ENCODE measurements around the gene DLAT. TPM values are rescaled to one million over a fixed set of nuclear protein-coding genes. Genes with fewer than 3 reads are reported as not detected.

The DLAT gene
- polyA plus RNA-seq (2012; ENCODE audit: low read depth, missing spikeins), result 20.2 TPM

DNA sequence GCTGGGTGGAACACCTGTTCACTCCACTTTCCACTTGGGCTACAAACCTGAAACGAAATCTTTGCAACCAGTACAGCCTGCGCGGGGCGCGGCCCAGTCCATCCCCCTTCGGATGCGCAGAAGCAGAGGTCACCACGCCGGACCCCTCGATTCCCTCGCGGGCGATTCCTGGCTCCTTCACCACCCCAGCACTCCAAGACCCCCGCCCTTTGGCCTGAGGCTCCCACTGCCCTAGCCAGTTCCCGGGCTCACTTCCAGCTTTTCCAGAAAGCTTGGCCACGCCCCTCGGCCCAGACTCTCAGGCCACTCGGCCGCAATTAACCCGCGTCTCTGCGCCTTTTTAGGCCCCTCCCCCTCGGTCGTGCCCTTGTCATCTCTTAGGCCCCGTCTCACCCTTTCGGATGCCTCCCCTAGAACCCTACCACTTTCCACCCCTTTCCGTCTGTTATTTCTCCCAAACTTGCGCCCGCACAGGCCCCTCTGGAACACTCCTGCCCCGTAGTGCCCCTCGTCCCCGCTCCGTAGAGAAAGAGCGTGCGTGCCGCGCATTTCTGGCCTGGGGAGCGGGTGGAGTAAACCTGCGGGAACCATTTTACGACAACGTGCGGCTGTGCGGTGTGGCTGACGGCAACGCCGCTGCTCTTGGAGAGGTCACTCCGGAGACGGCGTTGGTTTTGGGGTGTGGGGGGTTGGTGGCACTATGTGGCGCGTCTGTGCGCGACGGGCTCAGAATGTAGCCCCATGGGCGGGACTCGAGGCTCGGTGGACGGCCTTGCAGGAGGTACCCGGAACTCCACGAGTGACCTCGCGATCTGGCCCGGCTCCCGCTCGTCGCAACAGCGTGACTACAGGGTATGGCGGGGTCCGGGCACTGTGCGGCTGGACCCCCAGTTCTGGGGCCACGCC is at the start of gene DLAT:
DLAT (plus strand) TSS at position 636 of the 906 bp plus-strand sequence; CDS start at position 701, 65 bp downstream.
- FAIRE-seq (peak; percentile 99), DNase-seq (ENCODE audit: insufficient read length, low spot score) (peak; percentile 76)
- TF ChIP-seq TAF1 (IDR thresholded peaks at IDR 0.05; ENCODE audit: low read depth, low read length) (peak; percentile 72; the same call in 1 of the 2 replicates), SPI1 (IDR thresholded peaks at IDR 0.05; ENCODE audit: low read depth, low read length) (no peak), PAX5 (IDR thresholded peaks at IDR 0.05; ENCODE audit: insufficient read depth, low read length, severe bottlenecking) (no peak), POLR2AphosphoS5 (IDR thresholded peaks at IDR 0.05; ENCODE audit: low read depth, low read length) (0 out of 2 replicates have a peak, but pooled peaks have one; percentile 45), POLR2A (IDR thresholded peaks at IDR 0.05; ENCODE audit: low read depth, low read length) (peak; percentile 77), POU2F2 (IDR thresholded peaks at IDR 0.05; ENCODE audit: low read depth, low read length) (peak; percentile 67; the same call in 1 of the 2 replicates)

- TF ChIP-seq POLR2A (IDR thresholded peaks at IDR 0.05; ENCODE audit: low read depth, low read length), result no peak
- DNase-seq (ENCODE audit: insufficient read length, low spot score) (no peak), FAIRE-seq (no peak)
These were observed 49.0 kb upstream of the DLAT start for GRCh38 chr11:111976119-111976766.

DNA sequence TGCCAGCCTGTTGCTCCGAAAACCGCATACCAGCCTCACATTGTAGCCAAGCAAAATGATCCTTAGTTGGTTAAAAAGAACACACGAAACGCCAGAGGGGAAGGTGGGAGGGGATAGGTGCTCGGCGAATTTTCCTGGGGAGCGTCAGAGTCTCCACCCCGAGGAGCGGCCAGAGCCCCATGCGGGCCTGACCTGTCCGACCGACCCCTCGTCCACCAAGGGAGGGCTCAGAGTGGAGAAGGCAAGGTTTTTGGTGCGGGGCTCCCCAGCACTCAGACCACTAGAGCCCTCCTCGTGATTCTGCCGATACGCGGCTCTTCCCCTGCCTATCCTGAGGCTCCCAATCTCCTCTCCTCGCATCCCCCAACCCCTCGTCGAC is 48.5 kb upstream of the DLAT start:
- FAIRE-seq, result no peak
- TF ChIP-seq SPI1 (IDR thresholded peaks at IDR 0.05; ENCODE audit: low read depth, low read length) (no peak), POLR2AphosphoS5 (IDR thresholded peaks at IDR 0.05; ENCODE audit: low read depth, low read length) (no peak), POU2F2 (IDR thresholded peaks at IDR 0.05; ENCODE audit: low read depth, low read length) (no peak), TAF1 (IDR thresholded peaks at IDR 0.05; ENCODE audit: low read depth, low read length) (no peak), PAX5 (IDR thresholded peaks at IDR 0.05; ENCODE audit: insufficient read depth, low read length, severe bottlenecking) (no peak), POLR2A (IDR thresholded peaks at IDR 0.05; ENCODE audit: low read depth, low read length) (no peak)
- peak; percentile 25 for DNase-seq (ENCODE audit: insufficient read length, low spot score)

- peak; percentile 61 for DNase-seq (ENCODE audit: insufficient read length, low spot score)
- FAIRE-seq, result peak; percentile 74
- TF ChIP-seq POLR2AphosphoS5 (IDR thresholded peaks at IDR 0.05; ENCODE audit: low read depth, low read length) (no peak), TAF1 (IDR thresholded peaks at IDR 0.05; ENCODE audit: low read depth, low read length) (no peak), SPI1 (IDR thresholded peaks at IDR 0.05; ENCODE audit: low read depth, low read length) (no peak), POU2F2 (IDR thresholded peaks at IDR 0.05; ENCODE audit: low read depth, low read length) (no peak), POLR2A (IDR thresholded peaks at IDR 0.05; ENCODE audit: low read depth, low read length) (no peak), PAX5 (IDR thresholded peaks at IDR 0.05; ENCODE audit: insufficient read depth, low read length, severe bottlenecking) (no peak)
These were observed 47.8 kb upstream of the DLAT start for GRCh38 chr11:111977146-111978027.

DNA sequence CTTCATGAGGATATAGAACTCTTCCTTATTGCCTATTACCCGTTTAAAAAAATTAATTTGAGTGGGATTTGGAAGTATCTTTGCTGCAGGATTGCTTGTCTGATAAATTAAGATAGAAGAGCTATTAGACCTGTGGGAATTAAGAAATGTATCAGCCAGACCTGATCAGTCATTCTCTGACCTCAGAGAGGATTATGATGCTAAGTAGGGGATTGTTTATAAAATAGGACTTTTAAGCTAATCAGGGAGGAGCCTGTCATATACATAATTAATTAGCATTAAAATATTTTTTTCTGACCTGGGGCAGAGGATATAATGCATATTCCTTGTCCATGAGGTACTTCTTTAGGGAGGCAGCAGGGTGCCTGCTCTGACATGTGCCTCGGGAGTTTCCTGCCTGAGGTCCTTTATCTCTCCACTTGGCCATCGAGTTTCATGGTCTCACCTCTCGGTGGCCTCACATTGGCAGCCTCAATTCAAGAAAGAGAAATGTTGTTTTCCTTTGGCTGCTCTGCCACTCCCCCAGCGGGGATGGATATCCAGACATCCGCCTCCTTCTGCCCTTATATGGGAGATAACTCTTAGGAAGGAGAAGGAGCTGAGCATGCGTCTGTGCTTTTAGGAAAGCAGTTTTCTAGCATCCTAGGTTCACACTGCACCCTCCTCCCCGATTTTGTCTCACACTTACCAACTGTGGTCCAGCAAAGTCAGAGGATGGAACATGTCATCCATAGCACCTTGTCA is 47.0 kb upstream of the DLAT start:
- DNase-seq (ENCODE audit: insufficient read length, low spot score), result no peak
- FAIRE-seq, result no peak
- TF ChIP-seq SPI1 (IDR thresholded peaks at IDR 0.05; ENCODE audit: low read depth, low read length) (no peak), POLR2A (IDR thresholded peaks at IDR 0.05; ENCODE audit: low read depth, low read length) (no peak), POU2F2 (IDR thresholded peaks at IDR 0.05; ENCODE audit: low read depth, low read length) (no peak), PAX5 (IDR thresholded peaks at IDR 0.05; ENCODE audit: insufficient read depth, low read length, severe bottlenecking) (no peak), POLR2AphosphoS5 (IDR thresholded peaks at IDR 0.05; ENCODE audit: low read depth, low read length) (no peak), TAF1 (IDR thresholded peaks at IDR 0.05; ENCODE audit: low read depth, low read length) (no peak)

DNA sequence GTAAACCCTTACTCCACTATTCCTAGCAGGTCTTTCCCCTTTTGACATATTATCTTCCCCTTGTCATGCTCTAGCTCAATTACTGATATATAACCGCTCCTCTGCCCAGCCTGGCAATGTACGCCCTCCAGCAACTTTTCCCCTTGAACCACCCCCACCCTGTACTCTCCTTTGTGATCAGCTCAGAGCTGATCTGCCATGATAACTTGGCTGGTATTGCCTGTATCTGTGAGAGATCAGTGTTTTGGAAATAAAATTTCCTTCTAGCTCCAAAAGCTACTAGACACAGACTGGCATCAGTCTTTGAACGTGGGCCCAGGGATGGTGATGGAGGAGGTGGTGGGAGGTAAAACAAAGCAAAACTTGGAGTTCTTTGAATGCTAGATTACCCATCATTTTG is 45.1 kb upstream of the DLAT start:
- TF ChIP-seq TAF1 (IDR thresholded peaks at IDR 0.05; ENCODE audit: low read depth, low read length) (no peak), PAX5 (IDR thresholded peaks at IDR 0.05; ENCODE audit: insufficient read depth, low read length, severe bottlenecking) (no peak), POLR2A (IDR thresholded peaks at IDR 0.05; ENCODE audit: low read depth, low read length) (no peak), SPI1 (IDR thresholded peaks at IDR 0.05; ENCODE audit: low read depth, low read length) (no peak), POLR2AphosphoS5 (IDR thresholded peaks at IDR 0.05; ENCODE audit: low read depth, low read length) (no peak), POU2F2 (IDR thresholded peaks at IDR 0.05; ENCODE audit: low read depth, low read length) (no peak)
- DNase-seq (ENCODE audit: insufficient read length, low spot score) (no peak), FAIRE-seq (no peak)

- FAIRE-seq, result no peak
- TF ChIP-seq POU2F2 (IDR thresholded peaks at IDR 0.05; ENCODE audit: low read depth, low read length) (no peak), TAF1 (IDR thresholded peaks at IDR 0.05; ENCODE audit: low read depth, low read length) (no peak), POLR2AphosphoS5 (IDR thresholded peaks at IDR 0.05; ENCODE audit: low read depth, low read length) (no peak), POLR2A (IDR thresholded peaks at IDR 0.05; ENCODE audit: low read depth, low read length) (no peak), PAX5 (IDR thresholded peaks at IDR 0.05; ENCODE audit: insufficient read depth, low read length, severe bottlenecking) (no peak), SPI1 (IDR thresholded peaks at IDR 0.05; ENCODE audit: low read depth, low read length) (no peak)
- DNase-seq (ENCODE audit: insufficient read length, low spot score), result no peak
These were observed 43.9 kb upstream of the DLAT start for GRCh38 chr11:111981270-111981669.

- no peak for TF ChIP-seq TAF1 (IDR thresholded peaks at IDR 0.05; ENCODE audit: low read depth, low read length)
- no peak for TF ChIP-seq POU2F2 (IDR thresholded peaks at IDR 0.05; ENCODE audit: low read depth, low read length)
- TF ChIP-seq SPI1 (IDR thresholded peaks at IDR 0.05; ENCODE audit: low read depth, low read length), result no peak
- no peak for TF ChIP-seq POLR2AphosphoS5 (IDR thresholded peaks at IDR 0.05; ENCODE audit: low read depth, low read length)
- TF ChIP-seq POLR2A (IDR thresholded peaks at IDR 0.05; ENCODE audit: low read depth, low read length), result no peak
- TF ChIP-seq PAX5 (IDR thresholded peaks at IDR 0.05; ENCODE audit: insufficient read depth, low read length, severe bottlenecking), result no peak
- FAIRE-seq (peak; percentile 97), DNase-seq (ENCODE audit: insufficient read length, low spot score) (peak; percentile 51)
These were observed 43.2 kb upstream of the DLAT start for GRCh38 chr11:111982019-111982464.

All from GM12891 (cell line).